Small intestine (tissue), 7 donors: ENCODE data around the gene IRF3. TPM values are rescaled to one million over a fixed set of nuclear protein-coding genes. Genes with fewer than 3 reads are reported as not detected.

Experiments
- DNase-seq, 2 donors: peaks; one replicate each; pipeline versions ENCODE4 v3.0.0 to v3.0.0-alpha.2; 2013
- FAIRE-seq: peaks from 2 replicates; lab custom pipeline; 2012; peaks lifted over from hg19 to GRCh38; lab: Jason Lieb, UNC
- H3K27ac ChIP-seq, 3 donors: one replicate each; pipeline ENCODE4 v1.5.1; 2013; ENCODE audit warnings: low read length in 2 of 3, mild to moderate bottlenecking in 2 of 3, control low read depth in 1 of 3, inconsistent platforms in 1 of 3, low read depth in 1 of 3, moderate library complexity in 1 of 3
- H3K27me3 ChIP-seq, 3 donors: one replicate each; pipeline ENCODE4 v1.6.1; 2013; ENCODE audit warnings: low read length in 3 of 3, inconsistent platforms in 1 of 3; ENCODE audit not compliant: control insufficient read depth in 3 of 3, insufficient read depth in 3 of 3
- H3K36me3 ChIP-seq, 3 donors: one replicate each; pipeline ENCODE4 v1.6.1; 2013; ENCODE audit warnings: low read length in 3 of 3, inconsistent platforms in 1 of 3, low read depth in 1 of 3, mild to moderate bottlenecking in 1 of 3, moderate library complexity in 1 of 3; ENCODE audit not compliant: control insufficient read depth in 3 of 3, insufficient read depth in 2 of 3
- H3K4me1 ChIP-seq, 3 donors: one replicate each; pipeline ENCODE4 v1.6.1; 2013; ENCODE audit warnings: low read length in 2 of 3, inconsistent platforms in 1 of 3, low read depth in 1 of 3, mild to moderate bottlenecking in 1 of 3, moderate library complexity in 1 of 3; ENCODE audit not compliant: control insufficient read depth in 3 of 3, insufficient read depth in 2 of 3
- H3K4me3 ChIP-seq, 3 donors: one replicate each; pipeline ENCODE4 v1.5.1; 2013; ENCODE audit warnings: low read length in 3 of 3, control low read depth in 1 of 3, inconsistent platforms in 1 of 3, low read depth in 1 of 3, mild to moderate bottlenecking in 1 of 3, moderate library complexity in 1 of 3
- H3K9me3 ChIP-seq, 2 donors: one replicate each; pipeline ENCODE4 v1.6.1; 2013; ENCODE audit warnings: low read depth in 1 of 2, low read length in 1 of 2; ENCODE audit not compliant: control insufficient read depth in 2 of 2, insufficient read depth in 1 of 2
- WGBS, 3 donors: extraction: QIAGEN DNeasy Blood & Tissue Kit; methylation state at CpG; one replicate each; pipeline ENCODE4 v1.1.7; 2013; 5-methylcytosine and 5-hydroxymethylcytosine counted together
- polyA plus RNA-seq, 4 donors: library from polyadenylated mRNA; stranded (reverse) in 3 of 4; unstranded in 1 of 4; fragments of 200-250 nt in 3 of 4; fragments of 120-200 nt in 1 of 4; gene quantifications; one replicate each; pipeline versions ENCODE4 v1.2.1 to v1.2.3, GENCODE V29; 2013
- donor health status: healthy with polysubstance abuse.
- donor health status: control.
- donor health status: control.
- donor health status: Bipolar disorder and iron deficiency.
- donor health status: healthy.

Gene IRF3
- polyA plus RNA-seq, 4 donors: 92.1 to 255 (median 119) TPM

DNA sequence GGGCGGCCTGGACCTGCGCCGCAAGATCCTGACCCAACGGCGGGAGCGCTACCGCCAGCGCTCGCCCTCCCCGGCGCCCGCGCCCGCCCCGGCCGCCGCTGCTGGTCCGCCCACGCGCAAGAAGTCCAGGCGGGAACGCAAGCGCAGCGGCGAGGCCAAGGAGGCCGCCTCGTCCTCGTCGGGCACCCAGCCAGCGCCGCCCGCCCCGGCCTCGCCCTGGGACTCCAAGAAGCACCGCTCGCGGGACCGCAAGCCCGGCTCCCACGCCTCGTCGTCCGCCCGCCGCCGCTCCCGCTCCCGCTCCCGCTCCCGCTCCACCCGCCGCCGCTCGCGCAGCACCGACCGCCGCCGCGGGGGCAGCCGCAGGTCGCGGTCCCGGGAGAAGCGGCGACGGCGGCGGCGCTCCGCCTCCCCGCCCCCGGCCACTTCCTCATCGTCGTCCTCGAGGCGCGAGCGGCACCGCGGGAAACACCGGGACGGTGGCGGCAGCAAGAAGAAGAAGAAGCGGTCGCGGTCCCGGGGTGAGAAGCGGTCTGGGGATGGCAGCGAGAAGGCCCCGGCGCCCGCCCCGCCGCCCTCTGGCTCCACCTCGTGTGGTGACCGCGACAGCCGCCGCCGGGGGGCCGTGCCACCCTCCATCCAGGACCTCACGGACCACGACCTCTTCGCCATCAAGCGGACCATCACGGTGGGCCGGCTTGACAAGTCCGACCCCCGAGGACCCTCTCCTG is 13.7 kb downstream of the IRF3 start:
- no peaks in the 10 kb centered on the region for H3K27me3 ChIP-seq
- no peak for FAIRE-seq
- 97 to 98% (median 98%) methylated on average over 68 to 110 of the region's 110 CpGs for WGBS, 3 donors
- H3K27ac ChIP-seq: no peak overlapping the region
- H3K36me3 ChIP-seq: peaks cover 23 to 86% (median 24%) of the 10 kb centered on the region in 3 donors
- H3K4me3 ChIP-seq: no peak overlapping the region
- DNase-seq: no peak
- H3K9me3 ChIP-seq: no peaks in the 10 kb centered on the region
- no peaks in the 10 kb centered on the region for H3K4me1 ChIP-seq

- H3K9me3 ChIP-seq: no peaks in the 10 kb centered on the region
- H3K27ac ChIP-seq: no peak overlapping the region
- H3K4me3 ChIP-seq: no peak overlapping the region
- WGBS, 3 donors: 96 to 98% (median 98%) methylated on average over 63 to 72 of the region's 72 CpGs
- no peaks in the 10 kb centered on the region for H3K27me3 ChIP-seq
- no peaks in the 10 kb centered on the region for H3K4me1 ChIP-seq
- no peak for DNase-seq
- FAIRE-seq: no peak
- H3K36me3 ChIP-seq: peaks cover 24 to 86% (median 29%) of the 10 kb centered on the region in 3 donors
These were observed 14.4 kb downstream of the IRF3 start for GRCh38 chr19:49651029-49651819.

DNA sequence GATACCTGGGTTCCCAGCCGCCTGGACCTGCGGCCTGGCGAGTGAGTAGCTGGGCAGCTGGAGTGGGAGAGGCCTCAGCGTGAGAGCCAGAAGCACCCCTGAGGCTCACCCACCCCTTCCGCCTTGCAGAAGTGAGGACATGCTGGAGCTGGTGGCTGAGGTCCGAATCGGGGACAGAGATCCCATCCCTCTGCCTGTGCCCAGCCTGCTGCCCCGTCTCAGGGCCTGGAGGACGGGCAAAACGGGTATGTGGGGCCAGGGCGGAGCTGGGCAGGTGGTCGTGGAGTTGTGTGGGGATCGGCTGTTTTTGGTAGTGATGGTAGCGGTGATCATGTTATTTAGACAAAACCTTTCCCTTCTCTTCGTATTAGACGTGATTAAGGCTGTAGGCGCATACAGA is 19.1 kb downstream of the IRF3 start:
- Histone ChIP-seq H3K27me3 (no peaks in the 10 kb centered on the region), H3K4me3 (no peak overlapping the region), H3K36me3 (peaks cover 8 to 62% (median 12%) of the 10 kb centered on the region in 3 donors), H3K27ac (no peak overlapping the region), H3K4me1 (peaks cover 0 to 15% (median 3%) of the 10 kb centered on the region in 3 donors), H3K9me3 (no peaks in the 10 kb centered on the region)
- FAIRE-seq (no peak), DNase-seq (no peak)
- 92 to 96% (median 94%) methylated on average over 17 of the region's 17 CpGs for WGBS, 3 donors

DNA sequence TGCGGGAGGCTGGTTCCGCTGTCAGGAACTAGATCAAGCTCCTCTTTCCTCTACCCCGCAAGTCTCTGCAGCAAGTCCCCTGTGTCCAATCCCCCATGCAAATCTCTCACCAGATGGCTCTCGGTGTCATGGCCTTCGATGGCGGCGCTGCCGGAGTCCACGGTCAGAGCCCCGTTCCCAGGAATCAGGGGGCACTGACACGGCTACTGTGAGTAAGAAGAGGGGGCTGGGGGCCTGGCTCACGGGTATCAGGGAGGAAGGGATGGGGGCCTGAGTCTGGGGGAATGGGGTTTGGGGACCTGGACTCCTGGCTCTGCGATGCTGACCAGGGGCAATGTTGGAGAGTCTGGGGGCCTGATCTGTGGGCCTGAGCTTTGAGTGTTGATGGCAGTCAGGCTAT is 19.7 kb downstream of the IRF3 start:
- Histone ChIP-seq H3K36me3 (peaks cover 4 to 58% (median 12%) of the 10 kb centered on the region in 3 donors), H3K27me3 (no peaks in the 10 kb centered on the region)

GRCh38 chr19:49645592-49645991 is 20.1 kb downstream of the IRF3 start:
- peaks cover 0 to 23% (median 3%) of the 10 kb centered on the region in 3 donors for H3K4me1 ChIP-seq
- no peak overlapping the region for H3K27ac ChIP-seq
- H3K36me3 ChIP-seq: peaks cover 2 to 56% (median 12%) of the 10 kb centered on the region in 3 donors
- FAIRE-seq: no peak
- DNase-seq: no peak
- no peaks in the 10 kb centered on the region for H3K27me3 ChIP-seq
- H3K4me3 ChIP-seq: no peak overlapping the region
- no peaks in the 10 kb centered on the region for H3K9me3 ChIP-seq
- whole genome bisulfite sequencing, 3 donors: 91 to 94% (median 92%) methylated on average over 11 of the region's 11 CpGs

More for the DNA sequence above, 19.7 kb downstream of the IRF3 start:
- Histone ChIP-seq H3K9me3 (no peaks in the 10 kb centered on the region), H3K4me3 (no peak overlapping the region), H3K4me1 (peaks cover 0 to 21% (median 3%) of the 10 kb centered on the region in 3 donors), H3K27ac (no peak overlapping the region)
- no peak for FAIRE-seq
- DNase-seq: no peak
- 92 to 95% (median 94%) methylated on average over 13 of the region's 13 CpGs for WGBS, 3 donors

GRCh38 chr19:49643466-49643865 is 22.2 kb downstream of the IRF3 start:
- FAIRE-seq (no peak), DNase-seq (no peak)
- 51 to 59% (median 59%) methylated on average over 2 of the region's 2 CpGs for WGBS, 3 donors
- Histone ChIP-seq H3K27ac (no peak overlapping the region), H3K9me3 (no peaks in the 10 kb centered on the region), H3K36me3 (peaks cover 2 to 39% (median 12%) of the 10 kb centered on the region in 3 donors), H3K27me3 (no peaks in the 10 kb centered on the region), H3K4me3 (no peak overlapping the region), H3K4me1 (peaks cover 0 to 35% (median 8%) of the 10 kb centered on the region in 3 donors)

DNA sequence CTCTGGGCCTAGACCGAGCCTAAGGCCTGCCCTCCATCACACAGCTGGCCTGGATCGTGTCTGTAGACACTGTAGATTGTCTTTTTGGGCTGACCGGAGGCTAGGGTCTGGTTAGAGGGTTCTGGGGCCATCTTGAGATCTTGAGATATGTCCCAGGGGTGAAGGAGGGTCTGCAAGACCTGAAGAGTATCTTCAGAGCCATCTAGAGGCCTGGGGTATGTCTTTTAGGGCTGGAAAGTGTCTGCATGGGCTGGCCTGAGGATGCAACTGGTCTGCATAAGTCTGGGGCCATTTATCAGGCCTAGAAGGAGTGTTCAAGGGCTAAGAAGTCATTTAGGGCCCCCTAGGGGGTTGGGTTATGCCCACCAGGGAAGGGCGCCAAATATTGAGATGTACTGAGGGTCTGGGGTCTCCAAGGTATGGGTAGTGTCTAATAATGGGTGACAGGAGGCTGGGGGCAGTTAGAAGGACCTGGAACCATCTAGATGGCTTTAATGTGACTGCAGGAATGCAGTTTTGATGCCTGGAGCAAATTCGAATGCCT is 23.1 kb downstream of the IRF3 start:
- Histone ChIP-seq H3K4me1 (peaks cover 0 to 44% (median 15%) of the 10 kb centered on the region in 3 donors), H3K27ac (peak overlapping the region; percentile 76 to 84 (median 77)), H3K27me3 (no peaks in the 10 kb centered on the region), H3K36me3 (peaks cover 0 to 30% (median 12%) of the 10 kb centered on the region in 3 donors), H3K9me3 (no peaks in the 10 kb centered on the region), H3K4me3 (peak overlapping the region; percentile 75 to 96 (median 93))
- DNase-seq (no peak), FAIRE-seq (no peak)
- 4 to 7% (median 6%) methylated on average over 5 of the region's 5 CpGs for WGBS, 3 donors
